ENCODE data around the gene SEMA3G. TPM values are rescaled to one million over a fixed set of nuclear protein-coding genes. Genes with fewer than 3 reads are reported as not detected.
A peak's percentile ranks its signal among the peaks of the same experiment; 100 is the strongest.

Gene SEMA3G
- polyA plus RNA-seq, 1 donor (not counting 4 experiments of a cell fraction or from before 2014, with no cell fraction given) = 0.07 TPM

GRCh38 chr3:52385157-52385556, 59.7 kb downstream of the SEMA3G start:
- Histone ChIP-seq H3K9me3 (ENCODE audit: control insufficient read depth, low read depth, low read length) (no peaks in the 10 kb centered on the region), H3K79me2 (ENCODE audit: control insufficient read depth, insufficient read depth, low read length) (no peaks in the 10 kb centered on the region), H2AFZ (ENCODE audit: control insufficient read depth, low read length) (no peak overlapping the region), H3K4me1 (ENCODE audit: control insufficient read depth, extremely low read depth, insufficient read depth, low read length) (no peaks in the 10 kb centered on the region), H3K4me3 (ENCODE audit: control insufficient read depth in 2 of 3, extremely low read depth in 1 of 3, insufficient read depth in 2 of 3, low read depth in 1 of 3, low read length in 3 of 3) (no peak overlapping the region), H3K9ac (ENCODE audit: control insufficient read depth, extremely low read depth, insufficient read depth, low read length) (no peak overlapping the region), H3K36me3 (ENCODE audit: control insufficient read depth in 2 of 2, extremely low read depth in 1 of 2, insufficient read depth in 2 of 2, low read length in 2 of 2) (no peaks in the 10 kb centered on the region), H3K4me2 (ENCODE audit: control insufficient read depth, extremely low read depth, insufficient read depth, low read depth, low read length) (no peak overlapping the region), H4K20me1 (ENCODE audit: control insufficient read depth, extremely low read depth, insufficient read depth, low read length) (no peaks in the 10 kb centered on the region), H3K27me3 (ENCODE audit: control insufficient read depth, extremely low read depth, insufficient read depth, low read length) (no peaks in the 10 kb centered on the region), H3K9me1 (ENCODE audit: control insufficient read depth, extremely low read depth, insufficient read depth, low read length) (no peaks in the 10 kb centered on the region), H3K27ac (ENCODE audit: control insufficient read depth, insufficient read depth, low read length) (no peak overlapping the region)
- dilution Hi-C loops (cut with MboI; ENCODE audit: extremely low pct_ligation_motif_present, low sequenced_read_pairs) = no loop called here
- DNase-seq (ENCODE audit: low read depth, low spot score) (no peak), FAIRE-seq (no peak)
- TF ChIP-seq CTCF (optimal IDR thresholded peaks at IDR 0.05 in 1 of 3, IDR thresholded peaks at IDR 0.05 in 1 of 3, conservative IDR thresholded peaks at IDR 0.05 in 1 of 3; ENCODE audit: extremely low read depth in 1 of 3, insufficient read depth in 2 of 3, low read length in 3 of 3) (peak in 2 of 3 experiments; percentile 73 to 77), EZH2 (IDR thresholded peaks at IDR 0.05; ENCODE audit: low read length) (no peak)

- FAIRE-seq (no peak), DNase-seq (ENCODE audit: low read depth, low spot score) (no peak)
- Histone ChIP-seq H2AFZ (ENCODE audit: control insufficient read depth, low read length) (no peak overlapping the region), H3K4me1 (ENCODE audit: control insufficient read depth, extremely low read depth, insufficient read depth, low read length) (no peaks in the 10 kb centered on the region), H3K4me3 (ENCODE audit: control insufficient read depth in 2 of 3, extremely low read depth in 1 of 3, insufficient read depth in 2 of 3, low read depth in 1 of 3, low read length in 3 of 3) (no peak overlapping the region), H3K9me1 (ENCODE audit: control insufficient read depth, extremely low read depth, insufficient read depth, low read length) (no peaks in the 10 kb centered on the region), H3K27ac (ENCODE audit: control insufficient read depth, insufficient read depth, low read length) (no peak overlapping the region), H3K4me2 (ENCODE audit: control insufficient read depth, extremely low read depth, insufficient read depth, low read depth, low read length) (no peak overlapping the region), H3K79me2 (ENCODE audit: control insufficient read depth, insufficient read depth, low read length) (no peaks in the 10 kb centered on the region), H4K20me1 (ENCODE audit: control insufficient read depth, extremely low read depth, insufficient read depth, low read length) (no peaks in the 10 kb centered on the region), H3K36me3 (ENCODE audit: control insufficient read depth in 2 of 2, extremely low read depth in 1 of 2, insufficient read depth in 2 of 2, low read length in 2 of 2) (no peaks in the 10 kb centered on the region), H3K27me3 (ENCODE audit: control insufficient read depth, extremely low read depth, insufficient read depth, low read length) (no peaks in the 10 kb centered on the region), H3K9me3 (ENCODE audit: control insufficient read depth, low read depth, low read length) (no peaks in the 10 kb centered on the region), H3K9ac (ENCODE audit: control insufficient read depth, extremely low read depth, insufficient read depth, low read length) (no peak overlapping the region)
- TF ChIP-seq EZH2 (IDR thresholded peaks at IDR 0.05; ENCODE audit: low read length) (no peak), CTCF (optimal IDR thresholded peaks at IDR 0.05 in 1 of 3, IDR thresholded peaks at IDR 0.05 in 1 of 3, conservative IDR thresholded peaks at IDR 0.05 in 1 of 3; ENCODE audit: extremely low read depth in 1 of 3, insufficient read depth in 2 of 3, low read length in 3 of 3) (no peak)
- dilution Hi-C loops (cut with MboI; ENCODE audit: extremely low pct_ligation_motif_present, low sequenced_read_pairs) = no loop called here
These were observed 60.7 kb downstream of the SEMA3G start for GRCh38 chr3:52384019-52384761.
